ENCODE measurements around the gene TOM1L2. TPM values are rescaled to one million over a fixed set of nuclear protein-coding genes. Genes with fewer than 3 reads are reported as not detected.

The TOM1L2 gene
- 10 to 100 TPM in 11 of 12 donors, not detected in 1; 24.6 to 54.9 (median 38.8) TPM for polyA plus RNA-seq (ENCODE audit: insufficient read length in 12 of 12)
- long read RNA-seq, donor 1, partial matches to known transcripts: 0 of 6 reads
- long read RNA-seq, donor 1, other reads (novel, unspliced or antisense): 0 of 6 reads
- long read RNA-seq, donor 2, partial matches to known transcripts: 0 of 2 reads
- long read RNA-seq, donor 2, other reads (novel, unspliced or antisense): 0 of 2 reads
- long read RNA-seq, donor 3, partial matches to known transcripts: 7 of 11 reads
- long read RNA-seq, donor 3, other reads (novel, unspliced or antisense): 0 of 11 reads
- long read RNA-seq, donor 4, partial matches to known transcripts: 0 of 1 reads
- long read RNA-seq, donor 4, other reads (novel, unspliced or antisense): 0 of 1 reads
- long read RNA-seq, donor 5, partial matches to known transcripts: 0 of 5 reads
- long read RNA-seq, donor 5, other reads (novel, unspliced or antisense): 0 of 5 reads
- long read RNA-seq, donor 6, partial matches to known transcripts: 0 of 6 reads
- long read RNA-seq, donor 6, other reads (novel, unspliced or antisense): 0 of 6 reads
- long read RNA-seq, donor 7, partial matches to known transcripts: 0 of 1 reads
- long read RNA-seq, donor 7, other reads (novel, unspliced or antisense): 0 of 1 reads
- long read RNA-seq, donor 8, transcript TOM1L2-206 (3 exons, 680 nt): major isoform, 5 of 7 reads
- long read RNA-seq, donor 8, partial matches to known transcripts: 0 of 7 reads
- long read RNA-seq, donor 8, other reads (novel, unspliced or antisense): 0 of 7 reads
- long read RNA-seq, donor 9, partial matches to known transcripts: 0 of 2 reads
- long read RNA-seq, donor 9, other reads (novel, unspliced or antisense): 0 of 2 reads
- long read RNA-seq, donor 10, partial matches to known transcripts: 0 of 1 reads
- long read RNA-seq, donor 10, other reads (novel, unspliced or antisense): 0 of 1 reads
- long read RNA-seq, donor 11, partial matches to known transcripts: 0 of 1 reads
- long read RNA-seq, donor 11, other reads (novel, unspliced or antisense): 0 of 1 reads

DNA sequence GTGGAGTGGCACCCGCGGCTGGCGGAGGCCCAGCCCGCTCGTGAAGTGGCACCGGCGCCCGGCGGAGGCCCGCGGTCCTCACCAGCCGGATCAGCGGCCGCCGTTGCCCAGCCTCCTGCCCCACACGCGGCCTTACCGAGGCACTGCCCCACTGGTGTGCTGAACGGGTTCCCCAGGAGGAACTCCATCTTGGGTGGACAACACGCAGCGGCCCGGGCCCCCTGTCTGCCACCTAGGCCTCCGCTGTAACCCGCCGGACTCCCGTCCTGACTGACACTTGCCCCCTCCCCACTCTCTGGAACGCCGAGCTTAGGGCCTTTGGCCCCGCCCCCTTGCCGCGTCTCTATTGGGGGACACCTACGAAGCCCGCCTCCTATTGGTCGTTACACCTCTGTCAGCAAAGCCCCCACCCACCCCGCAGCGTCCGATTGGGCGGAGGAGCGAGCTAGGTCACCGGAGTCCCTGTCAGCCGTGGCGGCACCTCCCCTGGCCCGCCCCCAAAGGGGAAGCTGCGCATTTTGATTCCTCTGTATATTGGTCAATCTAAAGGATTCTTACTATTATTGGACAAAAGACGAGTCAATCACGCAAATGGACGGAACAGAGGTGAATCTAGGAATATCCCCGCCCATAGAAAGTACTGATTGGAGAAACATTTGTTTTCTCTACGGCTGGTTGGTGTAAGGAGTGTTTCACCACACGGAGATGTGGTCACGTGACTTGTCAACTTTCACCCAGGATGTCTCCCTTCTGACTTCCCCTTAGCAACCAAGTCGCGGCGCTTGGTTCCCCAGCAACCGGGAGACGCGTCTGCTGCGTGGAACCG, at the start of gene TOM1L2, which contains the start of gene DRC3:
TOM1L2 (minus strand) TSS at position 275 of the 826 bp plus-strand sequence; CDS start at position 188, 87 bp downstream.
DRC3 (plus strand) TSS at position 737 of the 826 bp plus-strand sequence. CDS start 4,737 bp downstream, outside the sequence.
- DNase-seq: peak; percentile 100

- no peak for DNase-seq
Measured at GRCh38 chr17:18021372-18021771, 49.2 kb upstream of the TOM1L2 start.

GRCh38 chr17:18020971-18021370, 48.8 kb upstream of the TOM1L2 start:
- DNase-seq: no peak

- DNase-seq: no peak
Measured at GRCh38 chr17:18019838-18020154, 47.6 kb upstream of the TOM1L2 start.

- DNase-seq: no peak
Measured at GRCh38 chr17:18018411-18018921, 46.3 kb upstream of the TOM1L2 start.

DNA sequence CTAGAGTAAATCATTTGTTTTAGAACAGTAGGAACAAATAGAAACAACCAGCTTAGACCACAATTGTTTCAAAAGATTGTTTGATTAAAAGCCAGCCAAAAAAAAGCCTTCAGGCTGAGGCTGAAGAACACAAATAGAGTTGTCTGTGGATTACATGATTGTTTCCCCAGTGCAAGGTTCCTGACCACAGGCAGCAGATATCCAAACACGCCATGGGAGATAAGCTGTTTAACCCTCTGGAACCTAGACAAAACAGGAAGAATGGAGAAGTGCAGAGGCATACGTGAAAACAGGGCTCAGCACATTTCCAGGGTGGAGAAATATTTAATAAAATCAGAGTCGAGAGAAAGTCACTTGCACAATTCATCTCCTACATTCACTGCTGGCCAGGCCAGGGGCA, 45.8 kb upstream of the TOM1L2 start:
- DNase-seq: no peak

DNA sequence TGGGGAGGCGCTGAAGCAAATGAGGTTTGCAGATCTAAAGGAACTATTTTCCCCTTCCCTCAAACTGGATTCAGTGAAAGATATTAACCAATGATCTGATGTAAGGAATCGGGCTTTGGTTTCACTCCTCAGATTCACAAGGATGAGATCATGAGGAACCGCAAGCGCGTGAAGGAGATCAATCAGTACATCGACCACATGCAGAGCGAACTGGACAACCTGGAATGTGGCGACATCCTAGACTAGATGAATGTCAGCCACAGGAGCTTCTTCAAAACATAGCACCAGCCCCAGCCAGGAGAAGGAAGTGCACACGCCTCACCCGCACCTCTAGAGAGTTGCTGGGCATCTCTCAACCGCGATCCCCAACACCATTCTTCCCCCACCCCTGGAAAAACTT, 44.2 kb upstream of the TOM1L2 start:
- no peak for DNase-seq

DNA sequence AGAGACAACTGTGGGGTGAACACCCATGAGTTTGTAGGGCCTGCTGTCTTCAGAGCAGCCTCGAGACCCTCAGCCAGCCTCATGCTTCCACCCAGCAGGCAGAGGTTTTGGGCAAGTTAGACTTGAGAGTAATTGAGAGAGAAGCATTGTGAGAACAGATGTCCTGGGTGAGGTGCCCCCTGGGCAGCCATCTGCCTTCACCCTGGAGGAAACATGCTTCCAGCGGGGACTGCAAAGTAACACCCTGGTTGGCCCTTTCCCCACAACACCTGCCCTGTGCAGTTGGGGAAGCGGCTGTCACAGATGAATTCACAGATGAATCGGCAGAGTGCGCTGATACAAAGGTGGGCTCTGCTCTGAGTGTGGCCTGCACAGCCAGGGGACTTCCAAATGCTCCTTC, 43.4 kb upstream of the TOM1L2 start:
- no peak for DNase-seq

GRCh38 chr17:18014006-18014405, 41.8 kb upstream of the TOM1L2 start:
- no peak for DNase-seq

- DNase-seq: no peak
Measured at GRCh38 chr17:18011286-18011685, 39.1 kb upstream of the TOM1L2 start.

DNA sequence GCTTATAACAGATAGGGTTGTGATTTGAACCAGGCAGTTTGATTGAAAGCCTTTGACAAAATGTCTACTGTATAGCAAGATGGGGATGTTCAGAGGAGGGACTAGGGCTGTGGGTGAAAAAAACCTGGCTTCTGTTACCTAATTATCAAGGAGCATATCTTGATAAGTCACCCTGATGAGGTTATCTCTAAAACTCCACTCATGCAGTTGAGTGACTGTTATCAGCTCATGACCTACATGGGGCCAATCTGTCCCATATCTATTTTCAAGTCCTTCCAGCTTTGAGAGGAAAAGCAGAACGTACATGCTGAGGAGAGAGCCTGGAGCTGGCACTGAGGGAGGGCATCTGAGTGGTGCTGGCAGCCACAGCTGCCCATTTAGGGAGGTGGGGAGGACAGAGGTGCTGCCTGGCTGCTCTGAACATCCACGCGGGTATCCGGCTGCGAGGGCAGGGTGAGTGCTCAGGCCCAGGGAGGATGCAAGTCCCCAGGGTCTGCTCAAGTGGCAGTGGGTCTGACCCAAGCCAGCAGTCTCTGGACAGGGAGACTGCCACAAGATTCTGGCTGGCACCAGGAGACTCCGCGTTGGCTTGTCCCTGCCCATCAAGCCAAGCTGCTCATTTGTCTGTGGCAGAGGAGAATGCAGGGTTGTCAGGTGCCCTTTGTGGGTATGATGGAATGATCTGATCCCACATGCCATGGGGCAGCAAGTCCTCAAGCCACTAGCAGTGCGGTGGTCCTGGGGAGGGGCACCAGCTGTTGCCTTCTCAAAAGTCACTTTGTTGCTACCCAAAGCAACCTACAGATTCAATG, 37.6 kb upstream of the TOM1L2 start:
- DNase-seq: no peak

DNA sequence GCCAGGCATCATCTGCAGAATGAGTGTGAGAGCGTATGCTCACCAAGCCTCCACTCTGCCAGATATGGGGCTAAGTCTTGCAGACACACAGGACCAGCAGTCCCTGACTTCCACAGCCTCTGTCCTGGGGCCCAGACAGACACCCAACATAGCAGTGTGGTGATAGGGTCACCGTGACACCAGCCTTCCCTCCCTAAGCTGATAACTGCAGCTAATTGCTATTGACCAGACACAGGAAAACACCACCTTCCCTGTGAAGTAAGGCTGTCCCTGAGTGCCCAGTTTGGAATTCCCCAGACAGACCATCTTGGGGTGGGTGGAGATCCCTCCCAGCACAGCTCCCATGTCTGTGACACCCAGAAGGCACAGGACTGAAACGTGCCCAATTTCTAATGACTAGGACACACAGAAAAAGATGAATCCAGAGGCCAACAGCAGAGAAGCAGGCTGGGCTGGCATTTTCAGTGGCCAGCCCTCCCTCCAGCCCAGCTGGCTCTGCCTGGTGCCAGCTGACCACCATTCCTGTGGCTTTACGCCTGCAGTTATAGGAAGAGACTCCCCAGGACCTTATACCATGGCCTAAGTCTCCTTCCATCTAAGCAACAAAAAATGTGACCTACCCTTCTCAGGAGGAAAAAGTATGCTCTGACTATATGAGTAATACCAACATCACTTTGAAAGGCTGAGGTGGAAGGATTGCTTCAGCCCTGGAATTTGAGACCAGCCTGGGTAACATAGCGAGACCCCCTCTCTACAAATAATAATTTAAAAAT, 36.5 kb upstream of the TOM1L2 start:
- DNase-seq: no peak

- DNase-seq: no peak
Measured at GRCh38 chr17:18006495-18007239, 34.5 kb upstream of the TOM1L2 start.

DNA sequence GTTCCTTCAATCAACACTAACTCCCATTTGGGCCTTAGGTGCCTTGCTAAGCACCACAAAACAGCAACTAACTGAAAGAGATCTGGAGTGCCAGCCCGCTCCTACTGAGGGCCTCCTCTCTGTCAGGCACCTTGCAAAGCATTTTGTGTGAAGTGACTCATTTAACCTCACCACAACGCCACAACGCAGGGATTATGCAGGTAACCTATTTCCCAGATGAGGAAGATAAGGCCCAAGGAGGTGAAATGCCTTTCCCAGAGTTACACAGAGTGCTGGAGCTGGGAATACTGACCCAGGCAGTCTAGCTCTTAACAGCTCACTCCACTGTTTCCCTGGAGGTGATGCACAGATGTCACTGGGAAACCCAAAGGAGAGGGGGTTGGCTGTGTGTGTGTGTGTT, 33.3 kb upstream of the TOM1L2 start:
- no peak for DNase-seq

DNA sequence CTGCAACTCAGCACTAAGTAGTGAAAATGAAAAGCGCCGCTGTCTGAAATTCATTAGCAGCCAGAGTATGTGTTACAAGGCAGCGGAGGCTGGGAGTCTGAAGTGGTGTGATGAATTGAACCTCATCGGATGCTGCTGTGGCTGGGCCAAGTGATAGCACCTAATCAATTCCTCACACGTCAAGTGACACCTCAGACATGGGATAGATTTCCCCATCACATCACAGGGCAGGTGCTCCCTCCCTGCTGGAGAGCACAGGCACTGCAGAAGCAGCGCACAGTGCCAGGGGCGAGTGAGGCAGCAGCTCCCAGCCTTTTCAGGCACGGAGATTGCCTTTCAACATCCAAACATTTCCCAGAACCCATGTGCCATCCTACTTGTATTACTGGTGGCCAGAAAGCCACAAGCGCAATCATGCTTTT, 32.7 kb upstream of the TOM1L2 start:
- no peak for DNase-seq

DNA sequence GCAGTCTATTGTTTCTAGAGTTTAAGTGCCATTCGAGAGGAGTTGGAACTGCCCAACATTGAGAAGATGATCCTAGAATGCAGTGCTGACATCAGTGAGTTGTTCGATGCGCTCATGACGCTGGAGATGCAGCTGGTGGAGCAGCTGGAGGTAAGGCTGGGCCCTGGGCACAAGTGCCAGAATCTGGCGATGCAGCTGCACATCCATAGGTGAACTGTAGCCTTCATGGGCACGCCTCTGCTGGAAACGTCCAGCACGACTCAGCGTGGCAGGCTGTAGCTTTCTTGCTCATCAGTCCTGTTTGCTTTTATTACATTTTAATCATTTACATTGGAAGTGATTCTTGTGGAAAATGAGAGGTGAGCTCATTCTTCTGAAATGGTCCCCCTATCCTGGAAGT, 32.1 kb upstream of the TOM1L2 start:
- no peak for DNase-seq

DNA sequence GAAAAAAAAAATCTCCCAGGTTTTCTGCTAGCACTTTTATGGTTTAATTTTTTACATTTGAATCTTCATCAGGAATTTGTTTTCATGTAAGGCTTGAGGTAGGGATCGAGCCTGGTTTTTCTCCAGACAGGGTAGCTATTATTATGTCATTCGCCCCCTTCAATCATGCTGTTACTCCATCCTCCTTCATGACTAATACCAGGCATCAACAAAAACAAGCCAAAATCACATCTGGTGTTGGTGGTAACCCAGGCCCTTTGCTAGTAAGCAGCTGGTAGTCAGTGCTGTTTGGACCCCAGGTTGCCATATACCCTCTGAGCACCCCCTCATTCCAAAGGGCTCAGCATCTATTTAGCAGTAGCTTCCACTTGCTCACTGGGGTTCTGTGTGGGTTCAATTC, 30.0 kb upstream of the TOM1L2 start:
- no peak for DNase-seq

GRCh38 chr17:18000030-18000408, 27.8 kb upstream of the TOM1L2 start:
- DNase-seq: no peak

All from muscle of arm (tissue), 14 donors.